GM23338 (cell line): Measurements from ENCODE around the gene SFSWAP. TPM values are rescaled to one million over a fixed set of nuclear protein-coding genes. Genes with fewer than 3 reads are reported as not detected.

Experiments
- ATAC-seq: fragments of 200-7000 bp; cut with Tn5 transposase; 3 replicates; pipeline ENCODE4 v1.9.1; 2020
- DNase-seq: peaks from one replicate; pipeline ENCODE4 v3.0.0-alpha.2; 2015; ENCODE audit warnings: low spot score
- H2AFZ ChIP-seq: fragments of 200-600 bp; sonication (generic); 2 replicates; pipeline ENCODE4 v1.8.0; 2016; ENCODE audit warnings: antibody characterized with exemption, mild to moderate bottlenecking, moderate library complexity
- H3F3A ChIP-seq: fragments of 200-600 bp; sonication (generic); replicated peaks from 2 replicates; pipeline ENCODE4 v1.8.0; 2017; ENCODE audit warnings: antibody characterized with exemption, mixed run types, low read depth
- H3K27ac ChIP-seq: fragments of 200-600 bp; sonication (generic); 2 replicates; pipeline ENCODE4 v1.6.1; 2016; ENCODE audit warnings: low read depth
- H3K27me3 ChIP-seq: fragments of 200-600 bp; sonication (generic); 2 replicates; pipeline ENCODE4 v1.8.0; 2016; ENCODE audit warnings: mild to moderate bottlenecking, mixed run types, moderate library complexity; ENCODE audit not compliant: insufficient read depth
- H3K36me3 ChIP-seq: fragments of 200-600 bp; sonication (generic); 2 replicates; pipeline ENCODE4 v1.8.0; 2016; ENCODE audit warnings: mild to moderate bottlenecking; ENCODE audit not compliant: insufficient read depth
- H3K4me1 ChIP-seq: fragments of 200-600 bp; sonication (generic); 2 replicates; pipeline ENCODE4 v1.8.0; 2016; ENCODE audit warnings: mild to moderate bottlenecking, moderate library complexity; ENCODE audit not compliant: insufficient read depth
- H3K4me2 ChIP-seq: fragments of 200-600 bp; sonication (generic); 2 replicates; pipeline ENCODE4 v1.7.1; 2017; ENCODE audit warnings: mixed run types
- H3K4me3 ChIP-seq: fragments of 200-600 bp; sonication (generic); 2 replicates; pipeline ENCODE4 v1.6.1; 2016; ENCODE audit warnings: mixed run types
- H3K79me2 ChIP-seq: fragments of 200-600 bp; sonication (generic); replicated peaks from 2 replicates; pipeline ENCODE4 v1.8.0; 2017; ENCODE audit warnings: mild to moderate bottlenecking; ENCODE audit not compliant: insufficient read depth
- H3K9me2 ChIP-seq: fragments of 200-600 bp; sonication (generic); 2 replicates; pipeline ENCODE4 v1.8.0; 2017; ENCODE audit not compliant: insufficient read depth
- H4K20me1 ChIP-seq: fragments of 200-600 bp; sonication (generic); replicated peaks from 2 replicates; pipeline ENCODE4 v1.8.0; 2017; ENCODE audit warnings: mild to moderate bottlenecking; ENCODE audit not compliant: insufficient read depth
- H3K27ac Mint-ChIP-seq: 2 replicates; pipeline ENCODE4 v1.8.0; 2020; ENCODE audit warnings: inconsistent platforms, mild to moderate bottlenecking, moderate library complexity, mixed read lengths
- H3K27me3 Mint-ChIP-seq: 3 replicates; pipeline ENCODE4 v1.8.0; 2022; ENCODE audit warnings: low read depth, mild to moderate bottlenecking, moderate library complexity, mixed read lengths, inconsistent platforms; ENCODE audit not compliant: insufficient read depth, poor library complexity
- H3K36me3 Mint-ChIP-seq: 3 replicates; pipeline ENCODE4 v1.8.0; 2021; ENCODE audit warnings: low read depth, mild to moderate bottlenecking, inconsistent platforms, moderate library complexity, mixed read lengths
- H3K4me1 Mint-ChIP-seq: 3 replicates; pipeline ENCODE4 v1.8.0; 2020; ENCODE audit warnings: mild to moderate bottlenecking, inconsistent platforms, mixed read lengths
- H3K4me3 Mint-ChIP-seq: 3 replicates; pipeline ENCODE4 v1.8.0; 2021; ENCODE audit warnings: moderate library complexity, mild to moderate bottlenecking, inconsistent platforms, mixed read lengths
- H3K9me3 Mint-ChIP-seq: 3 replicates; pipeline ENCODE4 v1.8.0; 2020; ENCODE audit warnings: moderate library complexity, mild to moderate bottlenecking, inconsistent platforms, mixed read lengths
- CREB1 ChIP-seq: fragments of 250-450 bp; sonication (Bioruptor Pico); IDR thresholded peaks from 2 replicates; pipeline ENCODE4 v1.5.0; 2020; ENCODE audit warnings: low read depth, mild to moderate bottlenecking, moderate library complexity
- CTCF ChIP-seq, 2 experiments: fragments of 200-600 bp in 1 of 2; sonication (generic) in 1 of 2; conservative IDR thresholded peaks; 2 replicates each; pipeline versions ENCODE4 v1.5.1 to v1.6.1; 2016 to 2017; ENCODE audit warnings: antibody characterized with exemption in 2 of 2, low read depth in 2 of 2, mild to moderate bottlenecking in 2 of 2, moderate library complexity in 1 of 2
- ETS1 ChIP-seq: IDR thresholded peaks from 2 replicates; pipeline ENCODE4 v1.6.1; 2016; ENCODE audit warnings: antibody characterized with exemption
- EZH2 ChIP-seq: fragments of 200-600 bp; sonication (generic); IDR thresholded peaks from one replicate; pipeline ENCODE4 v1.8.0; 2017; ENCODE audit warnings: antibody characterized with exemption, mild to moderate bottlenecking, low read depth; ENCODE audit not compliant: unreplicated experiment
- NANOG ChIP-seq: IDR thresholded peaks from 2 replicates; pipeline ENCODE4 v1.6.1; 2016; ENCODE audit warnings: antibody characterized with exemption, borderline replicate concordance
- REST ChIP-seq: IDR thresholded peaks from one replicate; pipeline ENCODE4 v1.6.1; 2018; ENCODE audit warnings: antibody characterized with exemption; ENCODE audit not compliant: unreplicated experiment
- STAT1 ChIP-seq: IDR thresholded peaks from one replicate; pipeline ENCODE4 v1.6.1; 2016; ENCODE audit warnings: antibody characterized with exemption; ENCODE audit not compliant: unreplicated experiment
- ZNF114 ChIP-seq: fragments of 250-450 bp; sonication (Bioruptor Pico); IDR thresholded peaks from 2 replicates; pipeline ENCODE4 v1.5.0; 2020; ENCODE audit warnings: mild to moderate bottlenecking, moderate library complexity
- ZNF462 ChIP-seq: fragments of 250-450 bp; sonication (Bioruptor Pico); IDR thresholded peaks from 2 replicates; pipeline ENCODE4 v1.5.0; 2020; ENCODE audit warnings: mild to moderate bottlenecking, moderate library complexity
- polyA plus RNA-seq: library from polyadenylated mRNA; unstranded; fragments of >200 nt; fragmentation: Nextera tagmentation; extraction: Ambion mirVana; gene quantifications from 2 replicates; pipeline ENCODE4 v1.2.1, GENCODE V29; 2016
- total RNA-seq: library from RNA; depleted of rRNA; stranded (reverse); fragments of >200 nt; shearing (Covaris generic); gene quantifications from 2 replicates; pipeline ENCODE4 v1.2.3, GENCODE V29; 2014

Gene SFSWAP
- total and polyA plus RNA-seq, 2 experiments from 2014 or later: 41.0 to 49.8 TPM

GRCh38 chr12:131787143-131787660 lies 76.3 kb downstream of the SFSWAP start:
- peaks cover 9% of the 10 kb centered on the region; the same call in 1 of the 2 replicates for H3K36me3 ChIP-seq
- peaks cover 6% of the 10 kb centered on the region for H3K27me3 Mint-ChIP-seq
- no peak overlapping the region for H3K4me2 ChIP-seq
- H3K27me3 ChIP-seq: no peaks in the 10 kb centered on the region
- peaks cover 62% of the 10 kb centered on the region for H3K36me3 Mint-ChIP-seq
- H3K4me3 ChIP-seq: no peak overlapping the region
- no peak overlapping the region for H2AFZ ChIP-seq
- H4K20me1 ChIP-seq: no peaks in the 10 kb centered on the region; the same call in none of the 2 replicates
- no peaks in the 10 kb centered on the region; the same call in 1 of the 2 replicates for H3F3A ChIP-seq
- H3K9me3 Mint-ChIP-seq: no peaks in the 10 kb centered on the region; the same call in 2 of the 3 replicates
- no peak for DNase-seq
- H3K27ac ChIP-seq: no peak overlapping the region
- ATAC-seq: no peak
- no peaks in the 10 kb centered on the region for H3K9me2 ChIP-seq
- no peaks in the 10 kb centered on the region for H3K79me2 ChIP-seq
- H3K27ac Mint-ChIP-seq: no peak overlapping the region
- H3K4me1 Mint-ChIP-seq: peaks cover 29% of the 10 kb centered on the region
- no peak overlapping the region for H3K4me3 Mint-ChIP-seq
- peaks cover 26% of the 10 kb centered on the region for H3K4me1 ChIP-seq
- TF ChIP-seq ZNF462 (no peak), STAT1 (no peak), EZH2 (no peak)

GRCh38 chr12:131788070-131788469 lies 77.2 kb downstream of the SFSWAP start:
- Histone ChIP-seq H3K27me3 (no peaks in the 10 kb centered on the region), H3K27ac (no peak overlapping the region; the same call in 1 of the 2 replicates), H3K9me2 (no peaks in the 10 kb centered on the region), H3K4me1 (peaks cover 24% of the 10 kb centered on the region), H3K4me3 (no peak overlapping the region), H3K4me2 (no peak overlapping the region), H3K36me3 (peaks cover 8% of the 10 kb centered on the region; the same call in 1 of the 2 replicates), H3K79me2 (no peaks in the 10 kb centered on the region), H3F3A (peaks cover 4% of the 10 kb centered on the region; the same call in 1 of the 2 replicates), H4K20me1 (no peaks in the 10 kb centered on the region; the same call in none of the 2 replicates), H2AFZ (no peak overlapping the region)
- Mint-ChIP-seq H3K4me1 (peaks cover 32% of the 10 kb centered on the region), H3K9me3 (no peaks in the 10 kb centered on the region; the same call in 2 of the 3 replicates), H3K27ac (no peak overlapping the region), H3K4me3 (no peak overlapping the region), H3K27me3 (peaks cover 9% of the 10 kb centered on the region), H3K36me3 (peaks cover 63% of the 10 kb centered on the region)
- ATAC-seq: no peak
- no peak for DNase-seq
- no peak for TF ChIP-seq ZNF114
- TF ChIP-seq NANOG: no peak
- no peak for TF ChIP-seq EZH2
- no peak for TF ChIP-seq REST
- TF ChIP-seq ETS1: no peak
- TF ChIP-seq CREB1: no peak
- TF ChIP-seq CTCF (conservative IDR thresholded peaks at IDR 0.05; ENCODE audit: low read depth in 2 of 2): no peak
